ENCODE measurements around the gene MRPS24. TPM values are rescaled to one million over a fixed set of nuclear protein-coding genes. Genes with fewer than 3 reads are reported as not detected.

MRPS24 gene
- total RNA-seq = 61.5 TPM
- long read RNA-seq, transcript MRPS24-203 (3 exons, 743 nt) = minor isoform, 9 of 32 reads
- long read RNA-seq, transcript MRPS24-201 (4 exons, 707 nt) = major isoform, 20 of 32 reads
- long read RNA-seq, partial matches to known transcripts = 2 of 32 reads
- long read RNA-seq, other reads (novel, unspliced or antisense) = 0 of 32 reads

DNA sequence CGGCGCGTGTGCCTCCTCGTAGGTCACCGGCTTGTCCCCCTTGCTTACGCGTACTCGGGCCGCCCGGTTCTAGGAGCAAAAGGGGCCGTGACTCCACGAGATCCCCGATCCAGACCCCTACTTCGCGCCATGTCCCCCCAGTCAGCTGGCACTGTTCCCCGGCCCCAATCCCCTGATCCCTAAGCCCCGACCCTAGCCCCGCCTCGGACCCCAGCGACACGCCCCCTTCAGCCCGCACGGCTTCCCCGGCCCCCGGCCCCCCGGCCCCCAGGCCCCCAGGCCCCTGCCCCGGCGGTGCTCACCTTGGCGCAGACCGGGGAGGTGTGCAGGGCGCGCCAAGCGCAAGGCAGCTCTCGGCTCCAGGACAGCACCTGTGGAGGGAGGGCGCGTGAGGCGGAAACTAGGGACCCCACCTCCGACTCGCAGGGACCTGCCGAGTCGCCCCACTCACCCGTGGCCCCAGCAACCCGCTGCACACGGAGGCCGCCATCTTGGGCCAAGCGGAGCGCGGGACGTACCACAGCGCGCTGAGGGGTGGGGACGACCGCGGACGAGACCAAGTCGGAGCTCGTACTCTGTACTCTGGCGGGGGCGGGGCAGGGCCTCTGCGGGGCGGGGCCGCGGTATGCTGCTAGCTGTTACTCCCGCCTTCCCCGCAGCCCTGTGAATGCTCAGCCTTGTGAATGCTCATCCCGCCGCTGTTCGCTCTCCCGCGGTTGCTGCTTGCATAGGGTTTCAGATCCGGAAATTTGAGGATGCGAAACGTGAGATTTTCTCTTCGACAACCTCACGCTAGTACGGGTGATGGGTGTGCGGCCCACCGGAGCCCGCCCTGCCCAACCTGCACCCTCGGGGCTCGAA is at the start of gene MRPS24:
Gene MRPS24, minus strand, starts transcription at position 512 of the 861 bp plus-strand sequence. Its CDS starts 22 bp downstream, at position 490.
- intact Hi-C loops (cut with DNase I) = no loop called here

DNA sequence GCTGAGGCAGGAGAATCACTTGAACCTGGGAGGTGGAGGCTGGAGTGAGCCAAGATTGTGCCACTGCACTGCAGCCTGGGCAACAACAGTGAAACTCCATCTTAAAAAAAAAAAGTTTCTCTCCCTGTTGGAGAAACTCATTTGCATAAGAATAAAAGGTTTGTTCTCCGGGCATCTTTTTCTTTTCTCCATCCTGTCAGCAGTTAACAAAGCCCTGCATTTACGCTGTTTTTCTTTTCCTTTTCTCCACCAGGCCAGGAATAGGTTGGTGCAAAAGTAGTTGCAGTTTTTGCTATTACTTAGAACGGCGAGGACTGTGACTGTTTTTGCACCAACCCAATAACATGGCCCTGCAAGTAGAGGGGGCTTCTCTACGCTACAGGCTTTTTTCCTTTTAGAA is 46.6 kb upstream of the MRPS24 start:
- Histone ChIP-seq H3K27ac (no peak overlapping the region), H3K4me1 (no peaks in the 10 kb centered on the region), H3K9me3 (no peaks in the 10 kb centered on the region), H3K27me3 (no peaks in the 10 kb centered on the region), H3K4me3 (no peak overlapping the region), H3K36me3 (no peaks in the 10 kb centered on the region)
- TF ChIP-seq CTCF (IDR thresholded peaks at IDR 0.05) = no peak
- no peak for DNase-seq
- ATAC-seq = no peak
- intact Hi-C loops (cut with DNase I) = no loop called here

More for the DNA sequence above, at the start of gene MRPS24:
- ATAC-seq = peak; percentile 100
- peaks cover 16% of the 10 kb centered on the region for H3K4me1 ChIP-seq
- TF ChIP-seq CTCF (IDR thresholded peaks at IDR 0.05) = no peak
- H3K9me3 ChIP-seq = no peaks in the 10 kb centered on the region
- H3K36me3 ChIP-seq = peaks cover 12% of the 10 kb centered on the region
- H3K27ac ChIP-seq = peak within 1 kb of the TSS; percentile 83
- H3K4me3 ChIP-seq = peak within 1 kb of the TSS; percentile 72
- H3K27me3 ChIP-seq = no peaks in the 10 kb centered on the region
- peak; percentile 98 for DNase-seq

- no peak overlapping the region for H3K27ac ChIP-seq
- no peaks in the 10 kb centered on the region for H3K27me3 ChIP-seq
- no peak overlapping the region for H3K4me3 ChIP-seq
- H3K9me3 ChIP-seq = no peaks in the 10 kb centered on the region
- DNase-seq = no peak
- TF ChIP-seq CTCF (IDR thresholded peaks at IDR 0.05) = no peak
- H3K4me1 ChIP-seq = no peaks in the 10 kb centered on the region
- H3K36me3 ChIP-seq = no peaks in the 10 kb centered on the region
- no peak for ATAC-seq
- intact Hi-C loops (cut with DNase I) = no loop called here
These were observed 45.5 kb upstream of the MRPS24 start for GRCh38 chr7:43914795-43915194.

DNA sequence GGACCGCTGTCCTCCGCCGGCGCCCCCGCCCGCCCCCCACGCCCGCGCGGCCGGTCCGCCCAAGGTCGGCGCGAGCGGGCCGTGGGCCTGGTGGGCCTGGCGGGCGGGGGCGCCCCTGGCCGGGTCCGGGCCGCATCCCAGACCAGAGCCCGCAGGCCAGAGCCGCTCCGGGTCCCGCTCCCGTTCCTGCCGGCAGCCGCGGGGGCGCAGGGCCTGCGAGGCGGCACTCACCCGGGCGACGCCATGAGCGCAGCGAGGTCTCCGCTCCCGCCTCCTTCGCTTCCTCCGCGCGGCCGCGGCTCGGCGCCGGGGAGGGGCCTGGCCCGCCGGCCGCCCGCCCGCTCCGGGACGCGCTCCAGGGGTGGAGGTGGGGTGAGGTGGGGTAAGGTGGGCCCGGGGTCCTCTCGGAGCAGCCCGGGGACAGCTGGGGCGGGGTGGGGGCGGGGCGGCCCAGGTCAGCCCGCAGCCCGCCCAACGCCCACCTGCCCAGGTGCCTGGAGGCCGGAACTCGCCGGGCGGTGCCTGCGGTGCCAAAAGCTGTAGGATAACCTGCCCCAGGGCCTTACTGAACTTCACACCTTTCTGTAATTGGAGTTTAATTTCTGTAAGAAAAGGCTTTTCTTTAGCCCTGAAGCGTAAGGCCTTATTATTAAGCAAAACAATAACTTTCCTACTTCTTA is 37.2 kb upstream of the MRPS24 start, which contains the start of gene URGCP:
Gene URGCP, minus strand, starts transcription at position 266 of the 680 bp plus-strand sequence. Its CDS starts 21 bp downstream, at position 245.
- no peak for TF ChIP-seq CTCF (IDR thresholded peaks at IDR 0.05)
- peak; percentile 85 for DNase-seq
- H3K36me3 ChIP-seq = no peaks in the 10 kb centered on the region
- no peaks in the 10 kb centered on the region for H3K9me3 ChIP-seq
- H3K27me3 ChIP-seq = no peaks in the 10 kb centered on the region
- peaks cover 23% of the 10 kb centered on the region for H3K4me1 ChIP-seq
- peak; percentile 93 for ATAC-seq
- H3K27ac ChIP-seq = peak within 1 kb of the TSS; percentile 85
- intact Hi-C loops (cut with DNase I) = no loop called here
- H3K4me3 ChIP-seq = peak within 1 kb of the TSS; percentile 75

DNA sequence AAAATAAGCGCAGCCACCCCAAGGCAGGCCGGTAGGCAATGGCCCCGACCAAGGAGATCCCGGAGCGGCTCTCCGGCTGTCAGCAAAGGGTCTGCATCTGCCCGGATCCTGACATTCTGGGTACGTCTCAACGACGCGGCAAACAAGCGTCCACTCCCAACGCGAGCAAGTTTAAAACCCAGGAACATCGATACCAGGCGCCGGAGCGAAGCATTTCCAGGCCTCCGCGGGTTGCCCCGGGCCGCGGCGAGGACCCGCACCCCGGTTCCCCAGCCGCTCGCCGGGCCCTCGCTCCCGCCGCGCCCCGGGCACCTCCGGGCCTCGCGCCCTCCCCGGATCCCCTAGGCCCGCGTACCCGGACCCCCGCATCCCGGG is 36.6 kb upstream of the MRPS24 start:
- H3K36me3 ChIP-seq = no peaks in the 10 kb centered on the region
- TF ChIP-seq CTCF (IDR thresholded peaks at IDR 0.05) = no peak
- ATAC-seq = peak; percentile 40
- DNase-seq = peak; percentile 66
- H3K4me1 ChIP-seq = peaks cover 23% of the 10 kb centered on the region
- no peaks in the 10 kb centered on the region for H3K9me3 ChIP-seq
- peak overlapping the region; percentile 75 for H3K4me3 ChIP-seq
- H3K27me3 ChIP-seq = no peaks in the 10 kb centered on the region
- peak overlapping the region; percentile 85 for H3K27ac ChIP-seq
- intact Hi-C loops (cut with DNase I) = no loop called here
